GM21360 (cell line): Measurements from ENCODE around the gene ADAMTS17.

ENCODE experiments used
- ATAC-seq: cut with Tn5 transposase; IDR thresholded peaks from one replicate; pipeline ENCODE4 v1.9.1; 2021; ENCODE audit warnings: mild to moderate bottlenecking, moderate library complexity; ENCODE audit not compliant: unreplicated experiment

ADAMTS17 gene

GRCh38 chr15:99963096-99963825, 378.5 kb downstream of the ADAMTS17 start:
- ATAC-seq, result no peak

GRCh38 chr15:99962006-99962561, 379.7 kb downstream of the ADAMTS17 start:
- no peak for ATAC-seq

GRCh38 chr15:99961011-99961441, 380.7 kb downstream of the ADAMTS17 start:
- no peak for ATAC-seq

- no peak for ATAC-seq
Measured at GRCh38 chr15:99959326-99959725, 382.4 kb downstream of the ADAMTS17 start.

- no peak for ATAC-seq
Measured at GRCh38 chr15:99958426-99959097, 383.2 kb downstream of the ADAMTS17 start.

- ATAC-seq, result no peak
Measured at GRCh38 chr15:99957642-99958013, 384.1 kb downstream of the ADAMTS17 start.

GRCh38 chr15:99956820-99957641, 384.7 kb downstream of the ADAMTS17 start:
- no peak for ATAC-seq

GRCh38 chr15:99956022-99956775, 385.6 kb downstream of the ADAMTS17 start:
- no peak for ATAC-seq

- no peak for ATAC-seq
Measured at GRCh38 chr15:99955532-99955931, 386.2 kb downstream of the ADAMTS17 start.

GRCh38 chr15:99955181-99955525, 386.6 kb downstream of the ADAMTS17 start:
- no peak for ATAC-seq

- no peak for ATAC-seq
Measured at GRCh38 chr15:99954361-99955180, 387.2 kb downstream of the ADAMTS17 start.

- no peak for ATAC-seq
Measured at GRCh38 chr15:99953886-99954285, 387.9 kb downstream of the ADAMTS17 start.

- no peak for ATAC-seq
Measured at GRCh38 chr15:99951511-99951910, 390.3 kb downstream of the ADAMTS17 start.

- no peak for ATAC-seq
Measured at GRCh38 chr15:99944131-99944530, 397.6 kb downstream of the ADAMTS17 start.

GRCh38 chr15:99943466-99943865, 398.3 kb downstream of the ADAMTS17 start:
- ATAC-seq, result no peak

- no peak for ATAC-seq
Measured at GRCh38 chr15:99932676-99933402, 408.9 kb downstream of the ADAMTS17 start.

GRCh38 chr15:99931703-99932603, 409.8 kb downstream of the ADAMTS17 start:
- no peak for ATAC-seq

GRCh38 chr15:99930696-99931095, 411.1 kb downstream of the ADAMTS17 start:
- no peak for ATAC-seq
